22Rv1 (cell line): ENCODE measurements around the gene LAPTM5.

ENCODE experiments used
- ZFX ChIP-seq: fragments of 450-650 bp; IDR thresholded peaks from 2 replicates; pipeline ENCODE4 v1.6.1; 2017; ENCODE audit warnings: antibody characterized with exemption, borderline replicate concordance
- TF ChIP-seq, protein P1 (sequence below): fragments of 450-650 bp; IDR thresholded peaks from 2 replicates; pipeline ENCODE4 v1.5.1; 2017; ENCODE audit warnings: mild to moderate bottlenecking

- TF ChIP-seq, protein P1, sequence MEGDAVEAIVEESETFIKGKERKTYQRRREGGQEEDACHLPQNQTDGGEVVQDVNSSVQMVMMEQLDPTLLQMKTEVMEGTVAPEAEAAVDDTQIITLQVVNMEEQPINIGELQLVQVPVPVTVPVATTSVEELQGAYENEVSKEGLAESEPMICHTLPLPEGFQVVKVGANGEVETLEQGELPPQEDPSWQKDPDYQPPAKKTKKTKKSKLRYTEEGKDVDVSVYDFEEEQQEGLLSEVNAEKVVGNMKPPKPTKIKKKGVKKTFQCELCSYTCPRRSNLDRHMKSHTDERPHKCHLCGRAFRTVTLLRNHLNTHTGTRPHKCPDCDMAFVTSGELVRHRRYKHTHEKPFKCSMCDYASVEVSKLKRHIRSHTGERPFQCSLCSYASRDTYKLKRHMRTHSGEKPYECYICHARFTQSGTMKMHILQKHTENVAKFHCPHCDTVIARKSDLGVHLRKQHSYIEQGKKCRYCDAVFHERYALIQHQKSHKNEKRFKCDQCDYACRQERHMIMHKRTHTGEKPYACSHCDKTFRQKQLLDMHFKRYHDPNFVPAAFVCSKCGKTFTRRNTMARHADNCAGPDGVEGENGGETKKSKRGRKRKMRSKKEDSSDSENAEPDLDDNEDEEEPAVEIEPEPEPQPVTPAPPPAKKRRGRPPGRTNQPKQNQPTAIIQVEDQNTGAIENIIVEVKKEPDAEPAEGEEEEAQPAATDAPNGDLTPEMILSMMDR: no peak
- TF ChIP-seq ZFX: no peak
Observed at GRCh38 chr1:30773722-30774358, 16.3 kb upstream of the LAPTM5 start.
